ENCODE measurements around the gene CTIF.
A peak's percentile ranks its signal among the peaks of the same experiment; 100 is the strongest.

CTIF gene

DNA sequence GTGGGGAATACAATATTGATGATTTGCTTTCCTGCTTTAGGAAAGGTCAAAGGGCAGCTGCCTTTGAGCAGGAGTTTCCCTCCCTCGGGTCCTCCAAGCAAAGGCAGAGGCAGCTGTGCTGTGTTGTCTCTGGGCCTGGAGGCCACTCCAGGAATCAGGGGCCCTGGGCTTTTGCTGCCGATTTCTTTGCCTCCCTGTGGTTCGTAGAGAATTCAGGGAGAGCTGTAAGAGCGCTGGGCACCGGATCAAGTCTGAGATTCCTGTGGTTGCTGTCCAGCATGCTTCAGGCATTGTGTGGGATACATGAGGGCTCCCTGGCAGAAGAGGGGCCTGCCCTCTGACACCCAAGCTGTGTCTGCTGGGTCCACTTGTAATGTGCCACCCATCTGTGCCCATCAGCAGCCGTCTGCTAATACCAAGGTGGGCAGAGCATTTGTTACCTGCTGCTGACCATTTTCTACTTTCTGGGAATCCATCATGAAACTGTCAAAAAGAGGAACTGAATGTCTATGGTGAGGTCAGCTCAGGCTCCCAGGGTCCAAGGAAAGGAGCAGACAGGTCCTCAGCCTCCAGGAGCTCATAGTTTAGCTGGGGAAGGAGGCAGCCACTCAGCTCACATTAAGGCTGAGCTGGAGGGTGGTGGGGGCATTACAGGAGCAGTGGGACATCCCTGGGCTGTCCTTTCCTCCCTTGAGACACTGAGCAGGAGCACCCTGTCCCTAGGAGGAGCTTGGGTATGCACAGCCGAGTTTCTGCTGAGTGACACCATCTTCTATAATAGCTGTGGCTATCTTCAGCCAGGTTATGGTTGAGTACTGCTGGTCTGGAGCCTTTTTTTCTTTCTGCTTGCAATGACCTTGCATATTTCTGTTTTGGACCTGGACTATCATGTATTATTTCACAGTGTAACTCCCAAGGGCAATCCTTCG, 68.5 kb downstream of the CTIF start:
- DNase-seq = no peak

DNA sequence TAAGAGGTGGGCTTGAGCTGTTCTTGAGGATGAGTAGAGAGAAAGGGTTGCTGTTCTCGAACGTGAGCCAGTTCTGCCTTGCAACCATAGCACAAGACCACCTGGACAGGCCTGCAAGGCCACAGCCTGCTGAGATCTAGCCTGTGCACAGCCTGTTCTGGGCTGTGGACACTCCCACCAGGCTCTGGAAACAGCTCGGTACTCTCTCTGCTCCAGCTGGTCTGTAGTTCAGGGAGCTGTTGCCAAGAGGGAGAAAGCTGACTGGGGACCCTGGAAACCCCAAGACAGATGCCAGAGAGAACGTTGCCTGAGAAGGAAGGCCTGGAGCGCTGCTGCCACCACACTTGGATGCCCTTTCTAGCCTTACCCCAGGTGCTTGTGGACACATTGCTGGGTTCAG, 69.8 kb downstream of the CTIF start:
- no peak for DNase-seq

DNA sequence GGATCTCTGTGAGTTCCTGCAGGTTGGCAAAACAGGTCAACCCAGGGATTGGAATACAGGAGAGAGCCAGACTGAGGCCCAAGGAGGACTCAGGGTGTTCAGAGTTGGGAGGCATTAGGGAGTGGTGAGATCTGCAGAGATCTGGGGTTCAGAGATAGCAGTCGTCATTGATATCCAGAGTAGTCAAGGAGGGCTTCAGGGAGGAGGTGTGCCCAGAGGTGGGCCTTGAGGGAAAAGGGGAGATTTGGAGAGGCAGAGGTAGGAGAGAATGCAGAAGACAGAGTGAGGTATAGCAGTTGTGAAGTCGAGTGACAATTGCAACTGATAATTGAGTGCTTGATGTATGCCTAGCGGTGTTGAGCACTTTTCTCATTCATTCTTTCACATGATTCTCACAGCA, 70.3 kb downstream of the CTIF start:
- no peak for DNase-seq

DNA sequence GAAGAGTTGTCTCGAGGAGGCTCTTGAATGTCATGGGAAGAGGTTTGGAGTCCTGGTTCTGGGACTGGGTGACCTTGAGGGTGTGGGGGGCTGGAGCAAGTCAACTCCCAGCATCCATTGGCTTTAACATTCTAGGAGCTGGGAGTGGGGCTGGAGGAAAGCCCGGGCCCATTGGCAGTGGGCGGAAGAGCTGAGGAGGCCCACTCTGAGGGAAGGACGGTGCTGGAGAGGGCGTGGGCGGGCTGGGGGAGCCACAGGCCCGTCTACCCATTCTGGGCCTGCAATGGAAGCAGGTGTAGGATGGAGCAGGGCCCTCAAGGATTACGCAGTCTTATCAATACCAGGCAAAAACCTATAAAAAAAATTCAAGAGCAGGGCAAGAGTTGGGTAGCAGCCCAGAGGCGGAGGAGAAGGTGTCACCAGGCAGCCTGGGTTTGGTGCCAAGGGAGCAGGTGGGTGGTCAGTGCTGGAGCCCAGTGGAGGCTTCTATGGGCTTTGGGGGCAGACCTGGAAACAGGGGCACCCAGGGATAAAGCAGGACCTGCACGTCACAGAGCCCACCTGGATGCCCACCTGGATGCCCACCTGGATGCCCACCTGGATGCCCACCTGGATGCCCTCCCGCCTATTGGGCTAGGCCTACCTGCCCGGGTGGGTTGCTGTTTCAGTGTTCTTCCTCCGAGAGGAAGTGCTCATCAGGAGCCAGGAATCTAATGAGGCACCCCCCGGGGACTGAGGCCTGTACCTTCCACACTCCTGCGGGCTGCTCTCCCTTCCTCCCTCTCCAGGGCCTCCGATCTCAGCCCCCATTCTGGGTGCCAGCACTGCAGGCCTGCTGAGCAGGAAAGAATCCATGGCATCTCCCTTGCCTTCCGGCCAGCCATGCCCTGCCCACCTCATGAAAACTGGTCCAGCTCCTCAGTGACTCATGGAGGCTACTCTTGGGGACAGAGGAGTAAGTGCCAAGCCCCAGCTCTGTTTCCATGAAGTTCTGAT, 71.3 kb downstream of the CTIF start:
- no peak for DNase-seq

DNA sequence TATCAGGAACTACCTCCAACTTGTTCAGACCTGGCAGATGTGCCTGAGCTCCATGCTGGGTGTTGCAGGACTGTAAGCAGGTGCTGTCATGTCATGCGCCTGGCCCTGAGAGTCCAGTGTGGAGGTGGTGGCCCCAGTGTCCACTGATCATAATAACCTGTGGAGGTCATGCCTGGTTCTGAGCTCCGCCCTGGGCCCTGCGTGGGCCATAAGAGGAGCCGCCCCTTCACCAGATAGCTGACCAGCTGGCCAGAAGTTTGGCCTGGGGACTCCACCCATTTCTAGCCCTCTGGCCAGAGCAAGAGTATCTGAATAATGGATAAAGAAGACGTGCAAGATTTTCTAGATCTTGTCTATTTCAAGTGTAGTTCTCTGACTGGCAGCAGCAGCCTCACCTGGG, 72.4 kb downstream of the CTIF start:
- no peak for DNase-seq

DNA sequence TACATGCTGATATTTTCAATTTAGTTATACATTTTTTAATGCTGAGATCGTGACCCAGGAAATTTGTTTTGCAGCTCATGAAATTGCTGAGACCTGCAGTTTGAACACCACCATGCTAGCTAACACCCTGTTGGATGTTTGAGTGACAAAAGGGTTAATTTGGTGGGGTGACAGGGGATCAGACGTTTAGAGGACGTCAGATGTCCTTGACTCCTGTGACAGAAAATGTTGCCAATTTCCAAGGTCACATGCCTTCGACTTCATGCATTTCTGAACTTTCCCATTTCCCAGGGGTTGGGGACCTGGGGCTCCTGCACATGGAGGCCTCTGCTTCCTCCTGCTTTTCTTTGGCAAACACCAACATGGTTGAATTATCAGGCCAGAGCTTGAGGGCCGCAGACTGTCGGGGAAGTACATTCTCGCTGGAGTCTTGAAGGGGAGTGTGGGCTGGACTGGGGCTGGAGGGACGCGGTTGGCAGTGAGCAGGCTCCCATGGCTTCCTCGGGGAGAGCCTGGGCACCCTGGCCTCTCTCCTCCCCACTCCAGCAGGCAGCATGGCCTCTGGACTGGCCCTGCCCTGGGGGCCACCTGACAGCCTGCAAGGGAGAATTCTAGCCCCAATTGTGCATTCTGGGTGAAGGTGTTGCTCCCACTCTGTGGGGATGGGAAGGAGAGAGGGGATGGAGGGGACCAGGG, 73.1 kb downstream of the CTIF start:
- no peak for DNase-seq

DNA sequence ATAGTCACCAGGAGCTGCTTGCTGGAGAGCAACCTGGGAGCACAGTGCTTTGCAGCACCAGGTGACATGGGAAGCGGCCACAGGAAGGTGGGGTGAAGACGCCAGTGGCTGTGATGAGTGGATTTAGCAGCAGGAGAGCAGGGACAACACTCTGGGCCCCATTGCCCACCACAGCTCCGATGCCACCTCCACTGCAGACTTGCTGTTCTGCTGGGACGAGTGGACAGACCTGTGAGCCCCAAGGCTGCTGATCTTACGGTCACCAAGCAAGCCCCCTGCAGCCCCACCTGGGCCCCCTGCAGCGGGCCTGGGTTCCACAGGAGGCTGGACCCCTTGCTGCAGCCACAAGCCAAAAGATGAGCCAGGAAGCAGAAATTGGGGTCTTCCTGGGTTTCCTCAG, 73.7 kb downstream of the CTIF start:
- no peak for DNase-seq

DNA sequence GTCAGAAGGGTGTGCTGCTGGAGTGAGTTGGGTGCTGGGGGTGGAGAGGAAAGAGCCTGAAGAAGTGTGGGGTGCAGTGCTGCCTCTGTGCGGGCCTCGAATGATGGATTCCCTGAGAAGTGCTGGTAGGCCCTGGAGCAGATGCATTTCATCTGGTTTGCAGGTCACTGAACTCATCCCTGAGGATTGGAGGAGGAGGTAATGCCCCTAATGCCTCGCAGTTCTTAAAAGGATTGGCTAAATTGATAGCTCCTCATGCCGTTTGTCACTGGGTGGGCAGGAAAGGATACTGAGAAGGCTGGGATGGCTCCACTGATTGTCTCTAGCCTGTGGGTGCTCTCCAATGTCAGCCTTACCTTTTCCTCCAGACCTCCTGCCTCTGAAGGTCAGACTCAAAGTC, 74.1 kb downstream of the CTIF start:
- no peak for DNase-seq

DNA sequence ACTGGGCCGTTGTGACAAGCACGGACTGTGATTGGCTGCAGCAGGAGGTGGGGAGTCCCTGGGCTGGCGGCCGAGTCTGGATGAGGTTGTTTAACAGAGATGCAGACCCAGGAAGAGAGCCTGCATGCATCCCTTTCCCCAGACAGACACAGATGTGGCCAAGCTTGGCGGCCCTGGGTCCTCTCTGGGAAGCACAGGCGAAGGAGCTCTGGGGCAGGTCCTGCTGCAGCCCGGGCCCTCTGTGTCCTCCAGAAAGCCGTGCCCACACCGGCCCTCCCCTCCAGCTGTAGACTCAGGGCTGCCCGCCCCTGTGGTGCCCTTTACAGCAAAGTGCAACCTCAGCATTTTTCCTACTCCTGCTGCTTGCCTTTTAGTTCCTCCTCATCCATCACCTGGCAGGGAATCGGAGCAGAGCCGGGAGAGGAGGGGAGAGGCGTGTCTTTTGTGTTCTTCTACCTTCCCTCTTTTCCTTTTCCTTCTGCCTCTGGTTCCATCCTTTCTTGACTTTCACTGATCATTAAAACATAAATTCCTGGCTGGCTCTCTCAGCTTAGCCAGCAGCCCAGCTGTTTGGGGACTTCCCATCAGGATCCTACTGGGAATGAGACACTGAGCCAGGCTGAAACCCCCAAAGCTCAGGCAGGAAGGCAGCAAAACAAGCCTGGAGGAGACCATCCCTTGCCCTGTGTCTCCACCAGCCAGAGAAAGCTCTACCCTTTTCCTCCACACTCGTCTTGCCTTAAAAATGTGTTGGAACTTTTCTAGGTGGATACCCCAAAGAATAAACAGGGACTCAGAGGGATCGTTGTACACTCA, 75.0 kb downstream of the CTIF start:
- peak; percentile 12 for DNase-seq

DNA sequence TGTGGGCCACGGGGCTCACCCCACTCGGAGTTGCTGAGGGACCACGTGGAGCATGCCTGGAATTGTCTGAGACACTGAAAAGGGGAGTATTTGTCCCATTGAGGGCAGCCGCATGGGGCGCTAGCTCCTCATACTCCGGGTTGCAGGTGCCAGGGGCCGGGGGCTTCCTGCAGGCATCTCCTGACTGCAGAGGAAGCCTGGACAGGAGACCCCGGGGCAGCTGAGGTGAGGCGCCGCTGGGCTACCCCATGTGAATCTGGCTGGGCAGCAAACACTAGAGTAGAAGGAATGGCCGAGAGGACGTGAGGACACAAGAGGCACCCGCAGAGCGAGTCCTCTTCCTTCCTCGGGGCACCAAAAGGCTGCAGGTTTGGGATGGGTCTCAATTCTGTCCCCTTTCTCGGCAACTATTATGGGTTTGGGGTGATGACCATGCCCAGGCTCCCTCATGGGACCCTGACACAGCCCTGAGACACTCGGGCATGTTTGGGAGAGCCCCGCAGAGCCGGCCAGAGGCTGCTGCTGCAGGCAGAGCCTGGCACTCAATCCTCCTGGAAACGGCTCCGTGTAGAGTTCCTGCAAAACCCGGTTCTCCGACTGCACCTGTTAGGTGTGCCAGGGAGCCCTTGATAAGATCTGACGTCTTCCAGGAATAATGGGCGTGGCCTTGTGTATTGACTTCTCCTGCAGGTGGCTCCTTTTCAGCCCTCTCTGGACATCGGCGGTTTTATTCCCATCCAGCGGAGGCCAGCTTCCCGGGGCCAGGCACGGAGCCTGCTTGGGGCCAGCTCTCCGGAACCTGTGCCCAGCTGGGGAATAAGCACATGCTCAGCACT, 77.0 kb downstream of the CTIF start:
- DNase-seq = peak; percentile 94

DNA sequence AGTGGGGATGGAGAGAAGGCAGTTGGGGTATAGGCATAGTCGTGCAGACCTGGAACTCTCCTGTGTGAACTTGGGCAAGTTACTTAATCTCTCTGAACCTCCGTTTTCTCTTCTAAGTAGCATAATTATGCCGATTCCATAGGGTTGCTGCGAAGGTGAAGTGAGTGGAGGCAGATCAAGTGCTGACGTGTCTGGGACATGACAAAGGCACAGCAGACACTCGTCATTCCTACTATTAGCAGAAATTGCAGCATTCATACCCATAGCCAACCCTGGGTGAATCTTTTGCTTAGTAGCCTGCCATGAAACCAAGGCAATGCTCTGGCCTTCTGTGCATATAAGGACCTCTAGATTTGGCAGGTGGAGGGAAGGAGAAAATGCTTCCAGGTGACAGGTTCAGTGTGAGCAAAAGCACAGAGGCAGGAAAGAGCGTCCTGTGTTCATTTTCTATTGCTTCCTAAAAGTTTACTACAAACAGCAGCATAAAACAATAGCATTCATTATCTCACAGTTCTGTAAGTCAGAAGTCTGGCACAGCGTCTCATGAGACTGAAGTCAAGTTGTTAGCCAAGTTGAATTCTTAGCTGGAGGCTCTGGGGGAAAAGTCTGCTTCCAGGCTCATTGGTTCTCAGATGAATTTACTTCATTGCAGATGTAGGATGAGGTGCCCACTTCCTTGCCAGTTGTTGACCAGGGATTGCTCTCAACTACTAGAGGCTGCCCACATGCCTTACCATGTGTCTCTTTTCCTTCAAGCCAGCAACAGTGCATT, 77.8 kb downstream of the CTIF start:
- DNase-seq = no peak

DNA sequence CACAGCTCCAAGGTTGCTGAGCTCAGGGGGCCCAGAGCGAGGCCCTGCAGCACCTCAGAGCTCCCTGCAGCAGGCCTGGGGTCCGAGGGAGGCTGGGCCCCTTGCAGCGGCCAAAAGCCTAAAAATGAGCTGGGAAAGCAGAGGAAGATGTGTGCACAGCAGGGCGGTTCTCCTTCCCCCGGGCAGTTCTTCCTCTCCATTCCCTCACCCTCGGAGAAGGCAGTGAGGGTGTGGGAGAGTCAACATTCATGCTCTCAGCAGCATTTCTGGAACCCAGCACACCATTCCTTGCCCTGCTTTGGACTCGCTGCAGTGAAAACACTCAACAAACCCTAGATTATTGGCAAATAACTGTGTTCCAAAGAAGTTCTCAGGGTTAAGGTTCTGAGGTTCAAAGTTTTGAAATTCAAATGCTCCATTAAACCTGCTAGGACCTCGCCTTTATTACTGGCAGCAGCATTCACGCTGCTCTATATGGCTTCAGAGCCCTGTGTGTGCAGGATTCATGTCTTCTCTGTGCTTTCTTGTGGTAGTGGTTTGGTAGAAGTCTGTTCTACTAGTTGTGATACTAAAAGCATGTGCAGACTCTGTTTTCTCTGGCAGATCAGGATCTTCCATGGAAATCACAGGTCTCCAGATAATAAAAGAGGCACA, 79.1 kb downstream of the CTIF start:
- no peak for DNase-seq

DNA sequence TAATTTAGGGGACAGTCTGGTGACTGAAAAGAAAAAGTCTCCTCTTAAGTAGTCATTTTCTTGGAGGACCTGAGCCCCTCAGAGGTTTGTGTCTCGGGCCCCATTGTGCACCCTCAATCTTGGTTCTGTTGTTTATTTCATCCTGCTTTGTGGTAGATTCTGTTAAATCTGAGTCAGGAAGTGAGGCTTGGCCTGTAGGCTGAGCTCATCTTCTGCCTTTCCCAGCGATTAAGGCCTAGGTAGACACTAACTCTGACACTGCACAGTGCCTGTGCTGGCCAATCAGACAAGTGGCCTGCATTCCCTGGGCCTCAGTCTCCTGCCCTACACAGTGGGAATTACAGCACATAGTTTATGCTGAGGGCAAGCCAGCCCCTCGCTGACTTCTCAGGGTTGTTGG, 80.2 kb downstream of the CTIF start:
- no peak for DNase-seq

DNA sequence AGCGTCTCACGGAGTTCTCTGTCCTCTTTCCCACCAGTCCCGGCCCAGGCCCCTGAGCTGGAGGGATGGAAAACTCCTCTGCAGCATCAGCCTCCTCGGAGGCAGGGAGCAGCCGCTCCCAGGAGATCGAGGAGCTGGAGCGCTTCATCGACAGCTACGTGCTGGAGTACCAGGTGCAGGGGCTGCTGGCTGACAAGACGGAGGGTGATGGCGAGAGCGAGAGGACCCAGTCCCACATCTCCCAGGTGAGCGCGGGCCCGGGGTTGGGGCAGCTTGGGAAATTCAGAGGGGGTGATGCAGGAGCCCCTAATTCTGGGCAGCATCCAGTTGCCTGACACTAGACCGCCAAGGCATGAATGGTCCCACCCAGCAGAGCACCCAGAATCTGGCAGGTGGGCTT, 80.7 kb downstream of the CTIF start:
- DNase-seq = no peak

DNA sequence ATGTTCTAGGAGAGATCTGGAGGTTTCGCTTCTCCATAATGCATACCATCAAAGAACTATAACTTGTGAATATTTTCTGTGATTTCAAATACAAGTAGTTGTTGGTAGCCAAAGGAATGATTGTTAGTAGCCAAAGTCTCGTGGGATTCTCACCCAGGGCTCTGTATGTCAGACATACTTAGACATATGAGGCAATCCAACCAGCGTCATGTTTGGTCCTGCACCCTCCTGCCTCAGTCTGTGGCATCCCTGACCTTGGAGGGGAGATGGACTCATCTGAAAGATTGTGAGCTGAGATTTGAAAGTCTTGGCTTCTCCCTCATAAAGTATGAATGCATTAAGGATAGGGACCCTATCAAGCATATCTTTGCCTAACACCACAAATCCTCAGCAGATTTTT, 81.2 kb downstream of the CTIF start:
- DNase-seq = no peak

DNA sequence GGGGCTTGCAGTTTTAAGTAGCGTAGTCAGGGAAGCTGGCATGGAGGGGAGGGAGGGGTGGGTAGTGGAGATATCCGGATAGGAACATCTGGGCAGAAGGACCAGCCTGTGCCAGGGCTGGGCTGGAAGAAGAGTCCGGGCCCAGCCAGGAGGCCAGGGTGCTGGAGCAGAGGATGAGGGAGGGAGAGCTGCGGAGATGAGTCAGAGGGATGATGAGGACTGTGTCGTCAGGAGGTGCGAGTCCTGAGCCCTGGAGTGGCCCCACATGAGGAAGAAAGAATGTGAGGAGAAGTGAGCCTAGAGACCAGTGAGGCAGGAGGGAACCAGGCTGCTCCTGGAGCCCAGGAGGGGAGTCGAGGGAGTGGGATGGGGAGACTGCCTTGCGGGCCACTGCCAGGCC, 82.4 kb downstream of the CTIF start:
- DNase-seq = no peak

DNA sequence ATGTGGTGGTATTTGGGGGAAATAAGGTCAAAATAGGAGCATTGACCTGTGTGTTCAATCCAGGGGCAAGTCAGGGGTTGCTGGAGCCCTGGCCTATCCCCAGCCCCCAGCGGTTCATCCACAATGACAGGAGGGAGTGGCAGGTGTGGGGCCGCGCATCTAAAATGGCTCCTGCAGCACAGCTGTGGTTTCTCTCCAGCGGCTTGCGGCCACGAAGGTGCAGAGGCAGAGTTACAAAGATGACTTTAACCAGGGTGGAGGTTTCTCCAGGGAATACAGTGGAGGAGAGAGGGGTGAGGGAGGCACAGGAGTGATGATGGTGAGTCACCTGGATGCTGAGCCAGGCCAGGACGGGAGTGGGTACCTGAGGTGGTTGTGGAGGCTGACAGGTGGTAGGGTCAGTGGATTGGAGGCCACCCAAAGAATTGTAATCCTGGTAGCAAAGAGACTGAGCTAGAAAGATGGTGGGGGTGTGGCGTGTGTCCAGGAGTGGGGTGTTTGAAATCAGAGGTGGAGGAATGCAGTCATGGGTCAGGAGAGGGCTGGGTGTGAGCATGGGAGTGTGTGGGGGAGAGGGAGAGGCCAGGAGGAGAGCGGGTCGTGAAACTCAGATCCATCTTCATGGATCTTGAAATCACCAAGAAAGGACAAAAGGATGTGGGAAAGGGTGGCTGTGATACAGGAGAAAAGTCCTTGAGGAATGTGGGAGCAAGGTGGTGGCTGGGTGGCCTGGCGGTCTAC, 83.2 kb downstream of the CTIF start:
- DNase-seq = no peak

DNA sequence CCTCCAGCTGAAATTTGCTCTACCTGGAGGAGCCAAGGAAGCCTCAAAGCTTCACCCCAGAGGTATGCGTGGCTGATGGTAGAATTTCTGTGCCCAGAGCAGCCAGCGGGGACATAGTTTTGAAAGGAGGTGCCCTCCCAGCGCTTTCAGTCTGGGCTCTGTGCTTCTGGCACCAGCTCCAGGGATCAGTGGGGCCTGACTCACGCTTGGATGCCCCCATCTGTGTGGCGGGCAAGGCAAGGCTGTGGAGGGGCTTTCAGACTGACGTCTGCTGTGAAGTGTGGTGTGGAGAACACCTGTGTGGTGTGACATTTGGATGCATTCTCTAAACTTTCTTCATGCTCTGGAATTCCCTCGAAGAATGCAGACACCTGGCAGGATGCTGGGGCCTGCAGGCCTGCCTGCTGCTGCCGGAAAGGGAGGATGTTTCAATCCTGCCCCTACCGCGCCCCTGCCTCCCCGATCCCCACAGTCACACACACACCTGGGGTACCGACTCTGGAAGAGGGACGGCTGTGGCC, 84.1 kb downstream of the CTIF start:
- no peak for DNase-seq
